ENCODE measurements around the gene CYGB.
"Not testable (repeated sequence)": the region's sequence is repeated elsewhere in the genome, so short reads cannot be mapped to it uniquely, and the experiment has no call there.

Gene CYGB

DNA sequence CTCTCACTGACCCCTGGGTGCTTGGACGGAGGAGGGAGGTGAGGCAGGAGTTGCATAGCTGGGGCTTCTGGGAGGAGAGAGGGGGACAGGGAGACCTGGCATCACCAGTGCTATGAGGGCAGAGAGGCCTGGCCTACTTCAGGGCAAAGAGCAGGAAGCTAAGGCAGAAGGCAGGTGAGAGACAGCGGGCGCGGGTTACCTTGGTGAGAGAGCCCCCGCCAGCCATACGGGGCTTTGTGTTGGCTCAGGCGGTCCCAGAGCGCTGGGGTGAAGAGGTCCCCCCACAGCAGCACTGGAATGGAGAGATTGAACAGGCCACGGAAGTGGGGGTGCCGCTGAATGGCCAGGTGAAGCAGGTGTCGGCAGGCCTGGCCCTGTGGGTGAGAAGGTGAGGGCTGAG, 36.7 kb upstream of the CYGB start:
- Mint-ChIP-seq H3K36me3 (no peaks in the 10 kb centered on the region), H3K27ac (no peak overlapping the region), H3K9me3 (no peaks in the 10 kb centered on the region), H3K4me3 (no peak overlapping the region), H3K27me3 (peaks cover 16% of the 10 kb centered on the region), H3K4me1 (no peaks in the 10 kb centered on the region)
- DNase-seq: no peak
- CTCF ChIA-PET: no interaction called here

DNA sequence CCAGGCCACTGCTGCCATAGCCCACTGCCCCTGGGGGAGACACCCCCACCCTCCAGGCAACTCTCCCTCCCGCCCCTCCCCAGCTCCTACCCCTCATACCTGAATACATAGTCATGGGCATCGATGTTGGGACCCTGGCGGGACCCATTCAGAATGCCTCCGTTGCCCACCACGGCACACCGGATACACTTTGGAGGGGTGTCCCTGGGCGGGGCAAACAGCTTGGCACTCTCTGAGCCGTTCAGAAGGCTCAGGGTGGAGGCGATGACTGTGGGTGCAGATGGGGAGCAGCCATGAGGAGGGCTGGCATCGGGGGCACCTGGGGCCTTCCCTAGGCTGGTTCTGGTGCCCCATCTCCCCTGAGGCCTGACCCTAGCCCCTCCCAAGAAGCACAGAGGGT, 35.6 kb upstream of the CYGB start:
- no peak overlapping the region for H3K27ac Mint-ChIP-seq
- peaks cover 14% of the 10 kb centered on the region for H3K27me3 Mint-ChIP-seq
- no peaks in the 10 kb centered on the region for H3K9me3 Mint-ChIP-seq
- H3K36me3 Mint-ChIP-seq: no peaks in the 10 kb centered on the region
- CTCF ChIA-PET: no interaction called here
- no peak overlapping the region for H3K4me3 Mint-ChIP-seq
- no peaks in the 10 kb centered on the region for H3K4me1 Mint-ChIP-seq
- no peak for DNase-seq

DNA sequence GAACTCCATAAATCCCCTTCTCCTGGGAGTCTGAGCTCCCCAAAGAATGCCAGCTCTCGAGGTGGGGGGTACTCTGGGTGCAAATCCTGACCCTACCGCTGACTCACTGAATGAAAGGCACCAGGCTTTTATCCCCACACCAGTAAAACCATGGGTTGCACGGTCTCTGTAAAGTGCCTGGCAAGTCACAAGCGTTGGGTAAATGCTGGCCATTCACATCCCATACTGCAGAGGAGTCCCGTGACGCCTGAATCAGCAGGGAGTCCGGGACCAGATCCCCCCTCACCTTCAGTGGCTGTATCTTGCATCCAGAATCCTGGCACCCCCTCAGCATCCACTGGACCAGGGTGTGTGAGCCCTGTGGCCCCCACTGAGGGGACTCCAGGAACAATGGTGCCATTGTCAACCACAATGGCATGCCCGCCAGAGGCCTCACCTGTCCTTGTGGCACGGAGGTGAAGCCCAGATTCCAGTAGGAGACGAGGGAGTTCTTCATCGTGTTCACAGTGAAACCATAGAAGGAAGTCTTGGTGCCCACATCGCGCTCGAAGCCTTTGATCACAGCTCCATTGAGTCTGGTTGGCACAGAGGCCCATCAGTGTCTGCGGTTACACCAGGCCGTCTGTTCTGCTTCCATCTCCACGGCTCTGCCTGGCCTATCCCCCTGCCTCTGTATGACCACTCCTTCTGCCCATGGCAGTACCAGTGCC, 34.8 kb upstream of the CYGB start:
- peaks cover 11% of the 10 kb centered on the region for H3K27me3 Mint-ChIP-seq
- no peaks in the 10 kb centered on the region for H3K4me1 Mint-ChIP-seq
- no peak overlapping the region for H3K4me3 Mint-ChIP-seq
- no peaks in the 10 kb centered on the region for H3K9me3 Mint-ChIP-seq
- H3K36me3 Mint-ChIP-seq: no peaks in the 10 kb centered on the region
- H3K27ac Mint-ChIP-seq: no peak overlapping the region
- CTCF ChIA-PET: interaction anchor here (0.9 to 1.0 kb wide), 2 partner anchors 49 to 109 kb away, joined by 3 to 4 read pairs; no protein-coding TSS in a partner anchor
- no peak for DNase-seq

DNA sequence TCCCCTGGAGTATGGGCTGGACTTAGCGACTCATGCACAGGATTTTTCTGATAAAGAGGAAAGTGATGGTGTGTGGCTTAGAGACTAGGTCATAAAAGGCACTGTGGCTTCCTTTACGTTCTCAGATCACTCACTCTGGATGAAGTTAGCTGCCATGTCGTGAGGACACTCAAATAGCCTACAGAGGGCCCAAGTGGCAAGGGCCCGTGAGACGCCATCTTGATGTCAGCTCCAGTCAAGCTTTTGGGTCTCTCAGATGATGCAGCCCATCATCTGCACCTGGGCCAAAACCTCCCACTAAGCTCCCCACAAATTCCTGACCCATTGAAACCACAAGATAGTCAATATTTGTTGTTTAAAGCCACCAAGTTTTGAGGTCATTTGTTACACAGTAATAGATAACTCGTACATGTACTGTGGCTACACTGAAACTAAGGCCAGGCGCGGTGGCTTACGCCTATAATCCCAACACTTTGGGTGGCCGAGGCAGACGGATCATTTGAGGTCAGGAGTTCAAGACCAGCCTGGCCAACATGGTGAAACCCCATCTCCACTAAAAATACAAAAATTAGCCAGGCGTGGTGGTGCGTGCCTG, 33.5 kb upstream of the CYGB start:
- Mint-ChIP-seq H3K4me1 (no peaks in the 10 kb centered on the region), H3K27ac (no peak overlapping the region), H3K36me3 (peaks cover 4% of the 10 kb centered on the region), H3K9me3 (no peaks in the 10 kb centered on the region), H3K27me3 (peaks cover 7% of the 10 kb centered on the region), H3K4me3 (no peak overlapping the region)
- CTCF ChIA-PET: interaction anchor here (0.6 to 1.0 kb wide), 4 partner anchors 12 to 729 kb away, joined by 3 to 4 read pairs (median 3); no protein-coding TSS in a partner anchor
- no peak for DNase-seq

DNA sequence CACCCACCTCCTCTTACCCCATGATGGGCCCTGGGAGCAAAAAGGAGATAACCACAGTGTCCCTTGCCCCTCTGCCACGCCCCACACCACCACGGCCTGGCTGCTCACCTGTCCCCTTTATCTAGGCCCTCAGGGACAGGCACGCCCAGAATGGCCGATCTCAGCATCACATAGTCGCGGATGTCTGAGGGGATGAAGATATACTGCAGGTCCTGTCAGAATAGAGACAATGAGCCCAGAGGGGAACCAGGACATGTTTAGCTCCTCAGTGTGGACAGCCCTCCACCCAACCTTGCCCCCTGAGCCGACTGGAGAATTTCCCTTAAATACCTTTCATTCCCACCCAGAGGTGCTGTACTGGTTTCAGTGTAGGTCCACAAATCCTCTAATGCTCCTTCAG, 32.9 kb upstream of the CYGB start:
- CTCF ChIA-PET: no interaction called here
- no peak overlapping the region for H3K27ac Mint-ChIP-seq
- no peaks in the 10 kb centered on the region for H3K9me3 Mint-ChIP-seq
- peaks cover 9% of the 10 kb centered on the region for H3K36me3 Mint-ChIP-seq
- DNase-seq: no peak
- H3K4me1 Mint-ChIP-seq: peaks cover 3% of the 10 kb centered on the region
- no peak overlapping the region for H3K4me3 Mint-ChIP-seq
- H3K27me3 Mint-ChIP-seq: peaks cover 5% of the 10 kb centered on the region

DNA sequence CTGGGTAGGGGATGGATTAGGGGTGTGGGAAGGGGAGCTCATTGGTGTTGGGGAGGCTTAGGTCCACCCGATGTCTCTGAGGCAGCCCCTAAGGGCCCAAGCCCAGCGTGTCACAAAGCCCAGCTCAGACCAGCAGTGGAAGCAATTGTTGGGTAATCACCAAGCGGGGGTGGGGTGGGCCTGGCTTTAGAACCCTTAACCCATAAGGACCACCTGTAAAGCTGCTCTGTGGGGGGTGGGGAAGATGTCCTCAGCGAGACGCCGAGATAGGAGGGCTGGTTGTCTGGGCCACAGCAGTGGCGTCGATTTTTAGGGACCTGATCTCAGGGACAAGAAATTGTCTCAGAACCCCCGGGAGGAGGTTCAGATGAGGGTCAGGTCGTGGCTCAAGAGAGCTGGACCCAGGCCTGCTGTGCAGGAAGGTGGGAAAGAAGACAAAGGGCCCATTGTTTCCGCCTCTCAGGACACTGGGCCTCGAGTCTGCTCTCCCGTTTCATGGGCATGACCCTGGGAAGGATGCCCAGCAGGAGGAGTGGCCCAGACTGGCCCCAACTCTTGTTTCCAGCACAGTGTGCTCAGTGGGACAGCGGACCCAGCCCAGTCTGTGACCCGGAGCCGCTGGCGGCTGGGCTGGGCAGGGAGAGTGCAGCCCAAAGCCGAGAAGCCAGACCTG, 32.2 kb upstream of the CYGB start:
- Mint-ChIP-seq H3K4me1 (peaks cover 6% of the 10 kb centered on the region), H3K9me3 (no peaks in the 10 kb centered on the region), H3K36me3 (peaks cover 13% of the 10 kb centered on the region), H3K4me3 (no peak overlapping the region), H3K27me3 (peaks cover 5% of the 10 kb centered on the region), H3K27ac (no peak overlapping the region)
- CTCF ChIA-PET: no interaction called here
- no peak for DNase-seq

DNA sequence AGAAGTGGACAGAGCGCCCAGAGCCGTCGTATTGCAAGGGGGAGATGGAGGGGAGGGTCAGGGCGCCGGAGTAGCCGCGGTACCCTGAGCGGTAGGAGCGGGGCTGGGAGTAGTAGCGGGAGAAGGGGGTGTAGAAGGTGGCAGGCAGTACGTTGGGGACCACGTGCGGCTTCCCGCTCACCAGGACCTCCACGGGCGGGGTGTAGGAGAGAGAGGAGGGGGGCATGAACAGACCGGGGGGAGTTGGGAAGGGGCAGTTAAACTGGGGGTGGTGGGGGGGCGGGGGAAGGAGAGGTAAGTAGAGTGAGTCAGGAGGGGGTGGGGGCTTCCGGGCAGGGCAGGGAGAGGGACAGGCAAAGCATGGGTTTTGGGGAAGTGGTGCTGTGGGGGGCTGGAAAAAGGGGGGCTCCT, 31.3 kb upstream of the CYGB start:
- CTCF ChIA-PET: interaction anchor here (1.5 to 3.6 kb wide), 2 partner anchors 55 to 113 kb away, joined by 4 to 15 read pairs; no protein-coding TSS in a partner anchor
- peaks cover 6% of the 10 kb centered on the region for H3K4me1 Mint-ChIP-seq

DNA sequence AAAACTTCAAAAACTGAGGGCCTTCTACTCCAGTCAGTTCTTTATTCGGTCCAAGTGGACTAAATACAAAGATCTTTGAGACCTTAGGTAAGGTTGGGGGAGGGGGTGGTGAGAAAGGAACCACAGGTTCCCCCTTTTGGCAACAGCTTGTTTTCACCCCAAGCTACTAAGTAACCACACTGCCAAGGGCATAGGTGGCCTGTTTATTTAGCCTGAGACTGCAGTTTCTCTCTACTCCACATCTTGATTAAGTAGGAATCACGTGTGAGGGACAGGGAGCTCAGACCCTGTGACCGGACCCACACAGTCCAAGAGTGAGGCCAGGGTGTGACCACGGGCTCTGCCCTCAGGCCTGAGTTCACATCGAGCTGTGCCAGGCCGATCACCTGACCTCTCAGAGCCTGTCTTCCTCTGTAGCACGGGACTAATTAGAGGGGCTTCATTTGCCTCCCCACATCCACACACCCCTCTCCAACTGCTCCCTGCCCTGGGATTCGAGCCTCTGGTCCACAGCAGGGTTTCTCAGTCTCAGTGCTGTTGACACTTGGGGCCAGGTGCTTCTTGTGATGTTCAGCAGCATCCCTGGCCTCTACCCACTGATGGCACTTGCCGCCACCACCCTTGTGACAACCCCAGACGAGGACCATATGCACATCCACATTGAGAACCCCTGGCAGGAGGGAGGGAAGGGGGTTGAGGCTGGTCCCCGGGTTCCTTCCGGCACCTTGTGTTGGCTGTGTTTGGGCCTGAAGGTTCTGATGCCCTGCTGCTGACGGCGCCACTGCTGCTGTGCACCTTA, 30.3 kb upstream of the CYGB start:
- peaks cover 5% of the 10 kb centered on the region for H3K27me3 Mint-ChIP-seq

More for the DNA sequence above, 31.3 kb upstream of the CYGB start:
- Mint-ChIP-seq H3K9me3 (no peaks in the 10 kb centered on the region), H3K36me3 (peaks cover 15% of the 10 kb centered on the region), H3K4me3 (no peak overlapping the region), H3K27me3 (peaks cover 5% of the 10 kb centered on the region), H3K27ac (no peak overlapping the region)
- no peak for DNase-seq

DNA sequence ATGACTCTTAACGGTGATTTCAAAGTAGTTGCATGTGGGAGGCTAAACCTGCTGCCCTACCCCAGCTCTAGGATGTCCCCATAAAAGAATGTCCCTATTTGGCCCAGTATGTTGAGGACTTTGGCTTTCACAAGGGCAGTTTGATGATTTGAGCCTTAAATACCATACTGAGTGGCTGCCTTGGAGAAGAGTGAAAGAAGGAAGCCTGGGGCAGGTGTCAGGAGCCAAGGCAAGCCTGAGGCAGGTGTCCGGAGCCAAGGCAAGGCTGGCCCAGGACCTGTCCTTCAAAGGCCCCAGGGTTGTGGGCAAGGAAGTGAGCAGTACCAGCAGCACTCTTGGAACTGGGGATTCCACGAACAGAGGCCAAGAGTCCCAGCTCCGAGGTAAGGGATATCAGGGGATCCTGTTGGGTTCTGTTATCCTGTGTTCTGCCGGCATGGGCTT, 29.5 kb upstream of the CYGB start:
- CTCF ChIA-PET: interaction anchor here (0.7 to 3.6 kb wide), 5 partner anchors 9 to 146 kb away, joined by 3 to 15 read pairs (median 5); no protein-coding TSS in a partner anchor
- no peak for DNase-seq
- peaks cover 16% of the 10 kb centered on the region for H3K4me1 Mint-ChIP-seq
- no peaks in the 10 kb centered on the region for H3K9me3 Mint-ChIP-seq
- peaks cover 5% of the 10 kb centered on the region for H3K27me3 Mint-ChIP-seq
- H3K36me3 Mint-ChIP-seq: peaks cover 25% of the 10 kb centered on the region
- no peak overlapping the region for H3K4me3 Mint-ChIP-seq
- no peak overlapping the region for H3K27ac Mint-ChIP-seq

More for the DNA sequence above, 30.3 kb upstream of the CYGB start:
- Mint-ChIP-seq H3K9me3 (no peaks in the 10 kb centered on the region), H3K27ac (no peak overlapping the region), H3K4me1 (peaks cover 13% of the 10 kb centered on the region), H3K36me3 (peaks cover 22% of the 10 kb centered on the region), H3K4me3 (no peak overlapping the region)
- CTCF ChIA-PET: interaction anchor here (0.7 to 3.6 kb wide), 4 partner anchors 9 to 114 kb away, joined by 3 to 15 read pairs (median 10); no protein-coding TSS in a partner anchor
- DNase-seq: no peak

DNA sequence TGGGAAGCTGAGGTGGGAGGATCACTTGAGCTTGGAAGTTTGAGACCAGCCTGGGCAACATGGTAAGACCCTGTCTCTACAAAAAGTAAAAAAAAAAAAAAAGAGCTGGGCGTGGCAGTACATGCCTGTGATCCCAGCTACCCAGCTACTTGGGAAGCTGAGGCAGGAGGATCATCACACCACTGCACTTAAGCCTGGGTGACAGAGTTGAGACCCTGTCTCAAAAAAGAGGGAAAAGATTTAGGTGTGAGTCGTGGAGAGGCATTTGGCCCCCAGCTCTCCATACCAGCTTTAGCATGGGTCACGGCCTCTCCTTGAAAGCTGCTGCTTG, 29.1 kb upstream of the CYGB start:
- H3K4me3 Mint-ChIP-seq: no peak overlapping the region
- no peak for DNase-seq
- H3K27me3 Mint-ChIP-seq: peaks cover 5% of the 10 kb centered on the region
- H3K27ac Mint-ChIP-seq: no peak overlapping the region
- CTCF ChIA-PET: interaction anchor here (0.9 to 3.6 kb wide), 4 partner anchors 8 to 147 kb away, joined by 3 to 15 read pairs (median 10); no protein-coding TSS in a partner anchor
- peaks cover 20% of the 10 kb centered on the region for H3K4me1 Mint-ChIP-seq
- H3K9me3 Mint-ChIP-seq: no peaks in the 10 kb centered on the region
- H3K36me3 Mint-ChIP-seq: peaks cover 30% of the 10 kb centered on the region

DNA sequence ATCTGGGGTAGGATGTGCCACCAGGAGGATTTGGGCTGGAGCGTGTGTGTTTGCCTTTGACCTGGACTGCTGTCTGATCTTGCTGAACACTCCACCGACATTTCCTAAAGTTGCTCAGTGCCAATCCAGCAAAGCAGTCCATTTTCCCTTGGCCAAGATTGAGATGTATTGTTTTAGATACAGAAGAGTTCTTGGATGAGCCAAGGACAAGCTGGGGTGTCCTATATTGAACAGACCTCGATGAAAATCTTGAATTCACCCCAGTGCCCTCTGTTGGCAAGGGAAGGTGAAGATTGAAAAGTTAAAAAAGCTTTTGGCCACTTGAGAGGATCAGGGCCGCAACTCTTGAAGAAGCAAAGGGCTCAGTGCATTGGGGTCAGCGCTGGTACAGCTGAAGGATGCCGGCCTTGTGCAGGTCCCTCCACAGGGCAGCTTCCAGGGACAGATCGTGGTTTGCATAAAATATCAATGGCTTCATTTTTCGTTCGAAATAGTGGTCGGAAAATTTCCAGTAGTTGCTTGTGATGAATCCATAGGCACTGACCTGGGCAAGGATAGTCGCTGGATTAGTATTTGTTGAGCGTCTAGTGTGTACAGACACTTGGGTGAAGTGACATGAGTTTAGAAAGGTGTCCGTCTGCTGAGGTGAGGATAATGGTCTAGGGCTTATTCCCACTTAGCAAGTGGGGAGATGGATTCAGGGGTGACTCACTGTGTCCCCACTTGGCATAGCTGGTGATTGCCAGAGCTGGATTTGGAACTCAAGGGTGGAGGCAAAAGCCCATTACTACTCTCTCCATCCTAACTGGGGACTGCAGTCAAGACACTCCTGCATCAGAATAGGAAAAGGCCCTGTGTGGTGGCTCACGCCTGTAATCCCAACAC, 28.5 kb upstream of the CYGB start:
- Mint-ChIP-seq H3K4me1 (peaks cover 26% of the 10 kb centered on the region), H3K27me3 (peaks cover 5% of the 10 kb centered on the region), H3K9me3 (no peaks in the 10 kb centered on the region), H3K4me3 (no peak overlapping the region), H3K36me3 (peaks cover 36% of the 10 kb centered on the region), H3K27ac (no peak overlapping the region)
- DNase-seq: no peak
- CTCF ChIA-PET: interaction anchor here (0.9 to 3.6 kb wide), 4 partner anchors 8 to 147 kb away, joined by 3 to 15 read pairs (median 10); no protein-coding TSS in a partner anchor

DNA sequence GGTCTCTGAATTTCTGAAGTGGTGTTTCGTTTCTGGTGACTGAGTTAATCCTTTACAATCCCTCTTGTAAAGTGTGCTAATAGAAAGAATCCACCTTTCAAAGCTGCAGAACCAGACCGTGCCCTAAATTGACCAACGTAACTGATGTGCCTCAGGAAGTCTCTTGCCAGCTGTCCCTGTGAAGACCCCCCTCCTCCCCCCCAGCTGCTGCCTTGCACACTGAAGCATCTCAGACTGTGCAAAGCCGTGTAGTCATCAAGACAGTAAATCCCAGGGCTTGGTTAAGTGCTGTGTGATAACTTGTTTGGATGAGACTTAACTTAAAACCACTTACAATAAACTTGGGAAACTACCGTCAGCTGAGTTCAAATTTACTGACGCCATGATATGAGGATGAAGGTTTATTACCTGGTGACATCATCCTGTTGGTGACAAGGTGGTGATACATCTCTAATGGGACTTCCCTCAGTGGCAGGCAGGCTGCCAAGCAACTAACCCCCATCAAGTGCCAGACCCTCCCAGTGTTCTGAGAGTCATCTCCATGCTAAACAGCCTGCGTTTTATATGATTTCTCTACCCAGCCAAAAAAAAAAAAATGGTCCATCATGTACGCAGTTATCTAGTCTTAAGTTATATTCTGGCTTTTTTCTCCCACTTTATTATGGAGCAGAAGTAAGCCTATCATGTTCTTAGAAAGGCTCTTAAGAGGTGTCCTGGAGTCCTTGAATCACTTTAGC, 27.6 kb upstream of the CYGB start:
- H3K9me3 Mint-ChIP-seq, DNase-seq, H3K27me3 Mint-ChIP-seq, H3K27ac Mint-ChIP-seq, H3K4me3 Mint-ChIP-seq: not testable (repeated sequence)
- peaks cover 34% of the 10 kb centered on the region for H3K4me1 Mint-ChIP-seq
- H3K36me3 Mint-ChIP-seq: peaks cover 43% of the 10 kb centered on the region
- CTCF ChIA-PET: interaction anchor here (3.6 kb wide), 1 partner anchor 59 kb away, joined by 15 read pairs; no protein-coding TSS in a partner anchor

Data from activated naive CD4-positive, alpha-beta T cell treated with anti-CD3 and anti-CD28 coated beads, Interleukin-2, amount 10 ng/mL, durations not matched to agents 7 days and 5 days (primary cell).